K562 (cell line): ENCODE measurements around the gene PSRC1. TPM values are rescaled to one million over a fixed set of nuclear protein-coding genes. Genes with fewer than 3 reads are reported as not detected.

Experiments used
- BRCA1 ChIP-seq, 2 experiments: fragments of 450-650 bp in 1 of 2; sonication (generic) in 1 of 2; formaldehyde crosslinking in 1 of 2; IDR thresholded peaks; 2 replicates each; pipeline versions ENCODE4 v1.5.0 to v1.6.1; 2017 to 2020; ENCODE audit warnings: mild to moderate bottlenecking in 1 of 2, missing genetic modification reagents in 1 of 2
- CBX2 ChIP-seq: fragments of 200-600 bp; sonication (generic); IDR thresholded peaks from one replicate; pipeline ENCODE4 v1.6.1; 2012; ENCODE audit warnings: mild to moderate bottlenecking, low read length, inconsistent platforms; ENCODE audit not compliant: insufficient read depth, poor library complexity, severe bottlenecking
- EZH2 ChIP-seq: IDR thresholded peaks from 2 replicates; pipeline ENCODE4 v1.6.1; 2012; ENCODE audit warnings: low read depth, mild to moderate bottlenecking, inconsistent platforms, low read length, borderline replicate concordance
- FOXA3 ChIP-seq, 2 experiments: fragments of 450-650 bp in 1 of 2; sonication (generic) in 1 of 2; formaldehyde crosslinking; IDR thresholded peaks in 1 of 2; conservative IDR thresholded peaks in 1 of 2; 2 replicates each; pipeline versions ENCODE4 v1.4.0 to v1.8.0; 2020 to 2022; ENCODE audit warnings: mild to moderate bottlenecking in 2 of 2, missing genetic modification reagents in 1 of 2
- GATAD2B ChIP-seq: fragments of 450-650 bp; IDR thresholded peaks from 2 replicates; pipeline ENCODE4 v1.6.1; 2017; ENCODE audit warnings: mild to moderate bottlenecking, borderline replicate concordance
- KDM1A ChIP-seq, 2 experiments: fragments of 450-650 bp; IDR thresholded peaks; 2 replicates each; pipeline ENCODE4 v1.6.1; 2016; ENCODE audit warnings: mild to moderate bottlenecking in 2 of 2
- KHSRP ChIP-seq: fragments of 450-650 bp; IDR thresholded peaks from 2 replicates; pipeline ENCODE4 v1.6.1; 2017
- NCOR1 ChIP-seq: fragments of 450-650 bp; IDR thresholded peaks from 2 replicates; pipeline ENCODE4 v1.6.1; 2016; ENCODE audit warnings: mild to moderate bottlenecking, moderate library complexity
- PCBP2 ChIP-seq: fragments of 200-400 bp; formaldehyde crosslinking; IDR thresholded peaks from 2 replicates; pipeline ENCODE4 v1.6.1; 2018; ENCODE audit warnings: low read length, low read depth, mild to moderate bottlenecking, moderate library complexity; ENCODE audit not compliant: poor library complexity, severe bottlenecking
- POLR2B ChIP-seq: fragments of 450-650 bp; IDR thresholded peaks from 2 replicates; pipeline ENCODE4 v1.6.1; 2018; ENCODE audit warnings: low read depth; ENCODE audit not compliant: partially characterized antibody
- PURB ChIP-seq: sonication (generic); formaldehyde crosslinking; IDR thresholded peaks from 2 replicates; pipeline ENCODE4 v1.9.0; 2021; ENCODE audit warnings: low read depth, mild to moderate bottlenecking, missing genetic modification reagents
- RBBP5 ChIP-seq: fragments of 200-600 bp; sonication (generic); IDR thresholded peaks from 2 replicates; pipeline ENCODE4 v1.6.1; 2012; ENCODE audit warnings: borderline replicate concordance, mild to moderate bottlenecking, low read length, control low read depth, inconsistent platforms; ENCODE audit not compliant: insufficient read depth, poor library complexity, severe bottlenecking
- SMC3 ChIP-seq: conservative IDR thresholded peaks from 2 replicates; pipeline ENCODE4 v1.6.1; 2011; ENCODE audit warnings: low read depth, low read length, improper control_type of control experiment; ENCODE audit not compliant: insufficient read depth
- SP1 ChIP-seq: sonication (generic); formaldehyde crosslinking; IDR thresholded peaks from 2 replicates; pipeline ENCODE4 v1.8.1; 2022; ENCODE audit warnings: mild to moderate bottlenecking, missing genetic modification reagents
- SREBF2 ChIP-seq: sonication (generic); formaldehyde crosslinking; IDR thresholded peaks from 2 replicates; pipeline ENCODE4 v1.4.0; 2020; ENCODE audit warnings: mild to moderate bottlenecking, missing genetic modification reagents
- TEAD1 ChIP-seq, 2 experiments: fragments of 450-650 bp in 1 of 2; sonication (generic) in 1 of 2; formaldehyde crosslinking; IDR thresholded peaks; 2 replicates each; pipeline versions ENCODE4 v1.4.0 to v1.8.0; 2020 to 2022; ENCODE audit warnings: mild to moderate bottlenecking in 2 of 2, missing genetic modification reagents in 1 of 2
- TFAP4 ChIP-seq: sonication (generic); formaldehyde crosslinking; IDR thresholded peaks from 2 replicates; pipeline ENCODE4 v1.8.0; 2022; ENCODE audit warnings: missing genetic modification reagents, mild to moderate bottlenecking, moderate library complexity, borderline replicate concordance
- UBTF ChIP-seq, 2 experiments: IDR thresholded peaks; 2 replicates each; pipeline ENCODE4 v1.6.1; 2012; ENCODE audit warnings: improper control_type of control experiment in 2 of 2, low read depth in 2 of 2, low read length in 2 of 2, borderline replicate concordance in 1 of 2
- ZNF140 ChIP-seq: fragments of 250-450 bp; sonication (Bioruptor Pico); IDR thresholded peaks from 2 replicates; pipeline ENCODE4 v1.8.0; 2021; ENCODE audit warnings: moderate library complexity, mild to moderate bottlenecking, inconsistent platforms
- ZNF431 ChIP-seq: sonication (generic); formaldehyde crosslinking; IDR thresholded peaks from 2 replicates; pipeline ENCODE4 v1.8.0; 2022; ENCODE audit warnings: mild to moderate bottlenecking, missing genetic modification reagents
- ZNF639 ChIP-seq, 2 experiments: fragments of 200-800 bp in 1 of 2; sonication (Bioruptor generic) in 1 of 2; sonication (generic) in 1 of 2; formaldehyde crosslinking in 1 of 2; IDR thresholded peaks in 1 of 2; conservative IDR thresholded peaks in 1 of 2; 2 replicates each; pipeline versions ENCODE4 v1.5.0 to v1.6.1; 2016 to 2020; ENCODE audit warnings: missing compliant biosample characterization in 1 of 2, missing genetic modification characterization in 1 of 2, missing genetic modification reagents in 1 of 2
- ZNF79 ChIP-seq: fragments of 250-450 bp; sonication (Bioruptor Pico); IDR thresholded peaks from 2 replicates; pipeline ENCODE4 v1.4.0; 2020; ENCODE audit warnings: low read depth, mild to moderate bottlenecking, moderate library complexity
- polyA plus RNA-seq, 8 experiments: library from polyadenylated mRNA; depleted of rRNA in 4 of 8; stranded (reverse) in 5 of 8; unstranded in 3 of 8; fragments of >200 nt; fragmentation: Nextera tagmentation in 2 of 8; fragmentation: Illumina TruSeq in 1 of 8; extraction: Ambion mirVana in 2 of 8; extraction: Trizol in 1 of 8; gene quantifications; 2 replicates each; pipeline versions ENCODE4 v1.2.1 to v1.2.3, GENCODE V29; 2011 to 2014; ENCODE audit warnings: inconsistent platforms in 1 of 8, missing spikeins in 1 of 8
- total RNA-seq, 7 experiments: library from RNA; depleted of rRNA in 6 of 7; stranded (reverse); fragments of >200 nt in 6 of 7; fragmentation: Illumina TruSeq in 2 of 7; extraction: Trizol in 2 of 7; gene quantifications; 2 replicates each; pipeline versions ENCODE4 v1.2.1 to v1.2.3, GENCODE V29; 2011 to 2021; ENCODE audit warnings: low replicate concordance in 1 of 7

The PSRC1 gene
- total and polyA plus RNA-seq, 9 of the 15 experiments (the other 6 are each of a cell fraction or from before 2014, with no cell fraction given) = 6.5 to 65.2 (median 39.3) TPM

GRCh38 chr1:109241841-109242345, 41.1 kb downstream of the PSRC1 start (continued):
- TF ChIP-seq TFAP4 (CRISPR knock-in tag) (peak; percentile 19; the same call in 1 of the 2 replicates), RBBP5 (peak; percentile 33), SMC3 (no peak), POLR2B (peak; percentile 40), TEAD1 (CRISPR knock-in tag; IDR thresholded peaks at IDR 0.05) (peak in 1 of 2 experiments; percentile 30; a peak in 1 of 4 replicates), FOXA3 (CRISPR knock-in tag; conservative IDR thresholded peaks at IDR 0.05 in 1 of 2, IDR thresholded peaks at IDR 0.05 in 1 of 2) (peak in 1 of 2 experiments; percentile 47; a peak in 1 of 4 replicates), GATAD2B (no peak), KDM1A (IDR thresholded peaks at IDR 0.05) (no peak), UBTF (IDR thresholded peaks at IDR 0.05; ENCODE audit: borderline replicate concordance in 1 of 2, low read depth in 2 of 2, low read length in 2 of 2) (0 out of 4 replicates have a peak, but pooled peaks of 1 of the 2 experiments have one; percentile 40), NCOR1 (no peak), SREBF2 (CRISPR knock-in tag) (no peak), ZNF431 (CRISPR knock-in tag) (no peak), ZNF140 (CRISPR knock-in tag) (no peak), BRCA1 (IDR thresholded peaks at IDR 0.05) (no peak), BRCA1 (CRISPR knock-in tag; IDR thresholded peaks at IDR 0.05) (0 out of 2 replicates have a peak, but pooled peaks have one; percentile 30), EZH2 (no peak), KHSRP (no peak), SP1 (0 out of 2 replicates have a peak, but pooled peaks have one; percentile 34), ZNF639 (CRISPR knock-in tag; conservative IDR thresholded peaks at IDR 0.05 in 1 of 2, IDR thresholded peaks at IDR 0.05 in 1 of 2) (no peak), PCBP2 (no peak), CBX2 (no peak), ZNF79 (CRISPR knock-in tag) (no peak), PURB (CRISPR knock-in tag) (no peak)
